ENCODE measurements around the gene TCN2.

DNA sequence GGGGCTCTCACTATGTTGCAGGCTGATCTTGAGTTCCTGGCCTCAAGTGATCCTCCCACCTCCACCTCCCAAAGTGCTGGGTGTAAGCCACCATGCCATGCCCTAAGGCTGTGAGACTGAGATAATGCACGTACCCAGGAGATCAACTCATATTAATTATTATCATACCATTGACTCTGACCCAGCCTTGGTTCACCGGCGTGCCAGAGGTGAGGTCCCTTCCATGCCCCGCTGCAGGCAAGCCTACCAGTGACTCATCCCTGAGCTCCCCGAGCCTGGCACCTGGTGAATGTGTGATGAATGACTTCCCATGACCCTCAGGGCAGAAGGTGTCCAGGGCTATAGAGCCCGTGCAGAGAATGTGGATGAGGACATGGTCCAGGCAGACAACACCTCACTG is 44.6 kb upstream of the TCN2 start:
- TF ChIP-seq SIN3A (IDR thresholded peaks at IDR 0.05; ENCODE audit: low read depth, low read length) (no peak), E4F1 (IDR thresholded peaks at IDR 0.05; ENCODE audit: borderline replicate concordance, partially characterized antibody) (no peak), CBFB (IDR thresholded peaks at IDR 0.05; ENCODE audit: low read depth) (no peak), POLR2A (IDR thresholded peaks at IDR 0.05; ENCODE audit: low read depth, low read length) (no peak), CTCF (IDR thresholded peaks at IDR 0.05 in 2 of 3, conservative IDR thresholded peaks at IDR 0.05 in 1 of 3; ENCODE audit: control insufficient read depth in 2 of 3, extremely low read depth in 1 of 3, insufficient read depth in 1 of 3, low read depth in 3 of 3, low read length in 3 of 3) (no peak), SP1 (IDR thresholded peaks at IDR 0.05; ENCODE audit: low read depth, low read length) (no peak), BMI1 (IDR thresholded peaks at IDR 0.05; ENCODE audit: borderline replicate concordance) (no peak), RELA (IDR thresholded peaks at IDR 0.05; ENCODE audit: borderline replicate concordance, partially characterized antibody) (no peak), EP300 (IDR thresholded peaks at IDR 0.05; ENCODE audit: borderline replicate concordance in 1 of 2, control insufficient read depth in 1 of 2, low read depth in 2 of 2, low read length in 2 of 2) (no peak), TCF12 (IDR thresholded peaks at IDR 0.05; ENCODE audit: low read depth, low read length) (no peak), POLR2AphosphoS5 (IDR thresholded peaks at IDR 0.05; ENCODE audit: low read length) (no peak), CREB1 (IDR thresholded peaks at IDR 0.05; ENCODE audit: low read depth) (no peak)

All from GM12878 (cell line).